Activated CD4-positive, alpha-beta T cell treated with anti-CD3 and anti-CD28 coated beads, Interleukin-2, amount 50 U/mL, for 4 hours (primary cell): ENCODE measurements around the gene DCTN2.
"Not testable (repeated sequence)": the region's sequence is repeated elsewhere in the genome, so short reads cannot be mapped to it uniquely, and the experiment has no call there.

Experiments
- DNase-seq, 2 experiments: peaks; one replicate each; pipeline ENCODE4 v3.0.0-alpha.2; 2020

Gene DCTN2

GRCh38 chr12:57525615-57526383 is 21.2 kb downstream of the DCTN2 start:
- DNase-seq, result no peak

GRCh38 chr12:57524814-57525614 is 22.0 kb downstream of the DCTN2 start:
- DNase-seq, result no peak

DNA sequence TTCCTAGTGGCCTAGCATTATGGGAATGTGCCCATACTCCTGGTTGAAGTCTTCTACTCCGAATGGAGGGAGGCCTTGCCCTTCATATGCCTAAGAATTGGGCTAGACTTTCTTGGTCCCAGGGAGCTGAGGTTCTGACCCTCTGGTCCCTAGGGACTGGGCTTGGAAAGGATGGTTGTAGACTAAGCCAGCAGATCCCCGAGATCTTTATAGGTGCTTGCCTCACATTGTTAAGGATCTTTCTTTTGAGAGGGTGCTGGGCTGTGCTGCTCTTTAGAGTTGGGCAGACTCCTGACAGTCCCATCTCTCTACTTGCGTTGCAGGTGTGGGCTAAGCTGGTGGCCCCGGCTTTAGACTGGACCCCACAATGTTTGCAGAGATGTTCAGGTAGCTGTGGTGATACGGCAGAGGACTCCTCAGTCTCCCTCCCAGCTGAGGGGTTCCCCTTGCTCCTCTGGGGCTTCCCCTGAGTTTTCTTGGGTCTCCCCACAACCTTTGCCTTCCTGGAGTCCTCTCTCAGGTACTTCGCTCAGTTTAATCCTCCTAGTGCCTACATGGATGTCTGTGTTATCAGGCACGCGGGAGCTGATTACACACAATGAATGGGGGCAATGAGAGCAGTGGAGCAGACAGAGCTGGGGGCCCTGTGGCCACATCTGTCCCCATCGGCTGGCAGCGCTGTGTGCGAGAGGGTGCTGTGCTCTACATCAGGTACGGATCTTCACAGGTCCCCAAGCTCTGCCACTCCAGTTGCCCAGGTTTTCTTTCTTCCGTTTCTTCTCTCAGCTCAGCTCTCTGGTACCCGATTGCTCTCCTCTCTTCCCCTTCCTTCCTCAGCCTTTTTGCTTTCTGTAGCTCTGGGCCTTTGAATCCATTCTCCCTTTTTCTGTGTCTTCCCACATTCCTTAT is 23.0 kb downstream of the DCTN2 start:
- DNase-seq, result no peak

DNA sequence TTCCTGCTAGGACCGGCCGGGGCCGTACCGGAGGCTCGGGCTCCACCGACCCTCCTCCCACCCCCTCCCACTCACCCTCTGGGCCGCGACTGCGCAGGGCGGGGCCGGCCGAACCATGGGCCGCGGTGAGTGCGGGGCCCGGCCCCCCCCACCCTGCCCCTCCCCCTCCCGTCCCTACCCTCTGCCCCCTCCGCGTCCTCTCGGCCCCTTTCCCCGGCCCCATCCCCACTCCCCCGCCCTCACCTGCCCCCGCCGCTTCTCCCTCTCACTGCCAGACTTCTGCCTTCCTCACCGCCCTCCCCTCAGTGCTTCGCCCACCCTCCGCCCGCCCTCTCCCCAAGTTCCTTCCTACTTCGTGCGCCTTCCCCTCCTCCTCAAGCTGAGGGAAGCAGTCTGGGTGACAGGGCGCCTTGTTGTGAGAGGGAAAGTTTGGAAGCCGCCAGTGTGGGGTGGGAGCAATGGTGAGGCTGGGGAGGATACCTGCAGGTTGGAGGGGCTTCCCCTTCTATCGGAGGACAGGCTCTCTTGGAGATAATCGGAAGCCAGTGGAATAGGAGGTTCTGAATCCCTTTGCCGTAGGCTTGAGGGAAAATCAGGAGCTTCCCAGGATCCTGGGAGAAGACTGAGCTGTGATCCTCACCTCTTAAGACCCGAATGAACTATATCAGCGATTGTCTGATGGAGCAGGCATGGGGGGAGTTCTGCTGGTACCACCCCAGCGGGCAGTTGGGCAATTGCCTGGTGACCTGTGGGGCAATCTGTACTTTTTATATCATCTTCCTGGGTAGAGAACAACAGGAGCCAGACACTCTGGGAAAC is 23.9 kb downstream of the DCTN2 start:
- peak; percentile 42 to 46 for DNase-seq

- DNase-seq, result peak; percentile 81 to 86
Measured at GRCh38 chr12:57522011-57522886, 24.7 kb downstream of the DCTN2 start, which contains the start of gene MBD6. TSS of gene MBD6 (plus strand) at chr12:57522824. CDS start at chr12:57524304, 1,480 bp downstream.

- peak in 1 of 2 experiments; percentile 19 for DNase-seq
Measured at GRCh38 chr12:57521525-57522010, 25.4 kb downstream of the DCTN2 start.

- DNase-seq, result peak; percentile 99 to 100
Measured at GRCh38 chr12:57520053-57520818, 26.8 kb downstream of the DCTN2 start, which contains the start of gene DDIT3. TSS of gene DDIT3 (minus strand) at chr12:57520514. CDS start at chr12:57517406, 3,108 bp downstream.

- DNase-seq, result peak in 1 of 2 experiments; percentile 15
Measured at GRCh38 chr12:57519796-57520052, 27.3 kb downstream of the DCTN2 start.

DNA sequence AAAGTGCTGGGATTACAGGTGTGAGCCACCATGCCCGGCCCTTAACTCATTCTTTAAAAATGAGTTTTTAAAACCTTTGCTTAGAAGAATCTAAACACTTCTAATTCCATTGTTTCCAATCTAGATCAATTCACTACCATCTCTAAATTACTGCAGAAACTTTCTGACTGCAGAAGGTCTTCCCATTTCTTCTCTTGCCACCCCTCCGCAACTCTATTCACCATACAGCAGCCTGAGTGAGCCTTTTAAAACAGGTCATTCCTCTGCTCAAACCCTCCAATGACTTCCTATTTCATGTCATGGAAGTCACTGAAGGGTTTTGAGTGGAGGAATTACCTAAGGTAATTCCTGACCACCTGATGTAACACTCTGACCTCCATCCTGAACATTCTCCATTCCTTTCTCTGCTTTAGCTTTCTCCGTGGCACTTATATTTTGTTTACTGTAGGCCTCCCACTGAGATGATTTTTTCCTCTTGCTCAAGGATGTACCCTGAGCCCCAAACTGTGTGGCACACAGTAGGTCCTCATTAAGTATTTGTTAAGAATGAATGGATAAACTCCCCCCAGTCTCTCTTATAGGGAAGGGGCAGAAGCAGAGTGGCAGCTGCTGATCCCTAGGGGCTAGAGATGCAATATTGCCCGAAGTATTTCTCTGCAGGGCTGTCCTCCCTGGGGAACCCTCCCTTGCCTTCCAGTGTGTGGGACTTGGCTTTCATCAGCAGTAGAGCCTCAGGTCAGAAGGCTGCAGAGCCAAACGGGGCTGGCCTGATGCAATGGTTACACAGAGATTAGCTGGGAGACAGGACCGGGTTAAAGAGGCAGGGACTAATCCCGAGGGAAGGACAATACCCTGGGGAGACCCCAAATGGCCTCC is 27.8 kb downstream of the DCTN2 start:
- DNase-seq, result no peak

DNA sequence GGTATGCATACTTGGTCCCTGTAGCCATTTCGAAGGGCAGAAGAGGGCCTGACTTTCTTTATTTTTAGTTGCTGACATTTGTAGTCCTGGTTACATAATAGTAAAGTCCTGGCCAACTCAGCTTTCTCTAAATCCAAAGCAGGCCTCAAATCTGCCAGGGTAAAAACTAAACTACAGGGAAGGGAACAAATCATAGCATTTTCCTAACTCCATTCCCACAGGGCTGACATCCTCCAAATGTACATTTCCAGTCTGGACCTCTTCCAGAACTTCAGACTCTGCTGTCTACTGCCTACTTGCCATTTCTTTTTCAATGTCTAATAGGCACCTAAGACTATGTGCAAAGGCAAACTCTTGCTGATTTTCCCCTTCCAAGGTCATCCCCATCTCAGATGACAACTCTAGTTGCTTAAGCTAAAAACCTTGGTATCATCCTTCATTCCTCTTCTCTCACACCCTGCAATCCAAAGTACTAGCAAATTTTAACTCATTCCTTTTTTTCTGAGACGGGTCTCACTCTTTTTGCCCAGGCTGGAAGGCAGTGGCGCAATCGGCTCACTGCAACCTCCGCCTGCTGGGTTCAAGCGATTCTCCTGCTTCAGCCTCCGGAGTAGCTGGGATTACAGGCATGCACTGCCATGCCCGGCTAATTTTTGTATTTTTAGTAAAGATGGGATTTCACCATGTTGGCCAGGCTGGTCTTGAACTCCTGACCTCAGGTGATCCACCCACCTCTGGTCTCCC is 28.6 kb downstream of the DCTN2 start:
- DNase-seq, result no peak

DNA sequence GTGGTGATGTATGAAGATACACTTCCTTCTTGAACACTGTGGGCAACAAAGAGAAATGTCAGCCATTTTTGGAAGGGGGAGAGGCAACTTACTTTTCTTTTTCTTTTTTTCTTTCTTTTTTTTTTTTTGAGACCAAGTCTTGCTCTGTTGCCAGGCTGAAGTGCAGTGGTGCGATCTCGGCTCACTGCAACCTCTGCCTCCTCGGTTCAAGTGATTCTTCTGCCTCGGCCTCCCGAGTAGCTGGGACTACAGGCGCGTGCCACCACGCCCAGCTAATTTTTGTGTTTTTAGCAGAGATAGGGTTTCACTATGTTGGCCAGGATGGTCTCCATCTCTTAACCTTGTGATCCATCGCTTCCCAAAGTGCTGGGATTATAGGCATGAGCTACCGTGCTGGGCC is 29.3 kb downstream of the DCTN2 start:
- not testable (repeated sequence) for DNase-seq

DNA sequence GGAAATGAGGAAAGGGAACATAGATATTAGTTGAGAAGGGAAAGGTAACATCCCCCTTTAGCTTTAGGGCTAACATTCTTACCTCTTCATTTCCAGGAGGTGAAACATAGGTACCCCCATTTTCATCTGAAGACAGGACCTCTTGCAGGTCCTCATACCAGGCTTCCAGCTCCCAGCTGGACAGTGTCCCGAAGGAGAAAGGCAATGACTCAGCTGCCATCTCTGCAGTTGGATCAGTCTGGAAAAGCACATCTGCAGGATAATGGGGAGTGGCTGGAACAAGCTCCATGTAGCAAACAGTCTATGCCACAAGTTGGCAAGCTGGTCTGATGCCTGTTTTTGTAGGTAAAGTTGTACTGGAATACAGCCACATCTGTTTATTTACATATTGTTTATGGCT is 29.8 kb downstream of the DCTN2 start:
- DNase-seq, result no peak

DNA sequence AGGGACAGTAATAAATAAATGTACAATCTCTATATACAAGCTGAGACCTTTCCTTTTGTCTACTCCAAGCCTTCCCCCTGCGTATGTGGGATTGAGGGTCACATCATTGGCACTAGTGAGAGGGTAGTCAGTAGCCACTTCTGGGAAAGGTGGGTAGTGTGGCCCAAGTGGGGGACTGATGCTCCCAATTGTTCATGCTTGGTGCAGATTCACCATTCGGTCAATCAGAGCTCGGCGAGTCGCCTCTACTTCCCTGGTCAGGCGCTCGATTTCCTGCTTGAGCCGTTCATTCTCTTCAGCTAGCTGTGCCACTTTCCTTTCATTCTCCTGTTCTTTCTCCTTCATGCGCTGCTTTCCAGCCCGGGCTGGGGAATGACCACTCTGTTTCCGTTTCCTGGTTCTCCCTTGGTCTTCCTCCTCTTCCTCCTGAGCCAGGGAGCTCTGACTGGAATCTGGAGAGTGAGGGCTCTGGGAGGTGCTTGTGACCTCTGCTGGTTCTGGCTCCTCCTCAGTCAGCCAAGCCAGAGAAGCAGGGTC is 30.3 kb downstream of the DCTN2 start:
- no peak for DNase-seq

DNA sequence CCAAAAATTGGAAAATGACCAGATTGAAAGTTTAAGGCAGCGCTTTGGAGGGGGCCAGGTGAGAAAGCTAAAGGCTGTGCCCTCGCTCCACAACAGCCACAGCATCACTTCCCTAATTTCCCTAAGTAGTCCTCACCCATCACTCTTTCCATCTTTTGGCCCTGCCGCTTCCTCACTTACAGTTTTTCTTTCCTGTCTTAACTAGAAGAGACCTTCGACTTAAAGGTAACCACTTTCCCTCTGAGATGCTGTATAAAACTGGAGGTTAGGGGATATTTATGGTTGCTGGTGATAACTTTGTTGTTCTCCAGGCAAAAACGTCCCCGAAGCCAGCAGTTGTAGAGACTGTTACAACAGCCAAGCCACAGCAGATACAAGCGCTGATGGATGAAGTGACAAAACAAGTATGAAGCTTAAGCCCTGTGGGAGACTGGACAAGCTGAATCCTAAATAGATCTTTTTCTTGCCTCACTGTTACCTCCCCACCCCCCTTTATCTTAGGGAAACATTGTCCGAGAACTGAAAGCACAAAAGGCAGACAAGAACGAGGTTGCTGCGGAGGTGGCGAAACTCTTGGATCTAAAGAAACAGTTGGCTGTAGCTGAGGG is 31.0 kb downstream of the DCTN2 start:
- no peak for DNase-seq

DNA sequence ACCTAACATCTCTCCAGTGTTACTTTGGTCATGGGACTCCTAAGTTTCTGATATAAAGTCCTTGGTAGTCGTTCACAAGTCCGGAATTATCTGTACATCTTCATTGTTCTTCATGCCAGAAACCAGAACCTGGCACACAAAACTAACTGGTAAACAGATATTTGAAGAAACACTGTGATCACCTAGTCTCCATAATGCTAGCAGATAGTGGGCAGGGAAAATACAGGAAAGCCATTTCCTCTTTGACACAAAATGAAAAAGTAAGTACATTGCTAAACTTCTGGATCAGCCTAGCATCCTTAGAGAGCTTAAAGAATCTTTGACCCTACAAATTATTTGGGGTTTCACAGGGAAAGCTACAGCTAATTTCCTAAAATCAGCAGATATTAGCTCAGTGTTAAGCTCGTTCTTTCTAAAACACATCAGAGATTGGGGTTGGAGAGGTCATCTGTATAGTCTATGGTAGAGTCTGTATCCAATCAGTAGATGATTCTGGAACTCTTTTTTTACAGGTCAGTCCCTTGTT is 31.5 kb downstream of the DCTN2 start:
- DNase-seq, result no peak

DNA sequence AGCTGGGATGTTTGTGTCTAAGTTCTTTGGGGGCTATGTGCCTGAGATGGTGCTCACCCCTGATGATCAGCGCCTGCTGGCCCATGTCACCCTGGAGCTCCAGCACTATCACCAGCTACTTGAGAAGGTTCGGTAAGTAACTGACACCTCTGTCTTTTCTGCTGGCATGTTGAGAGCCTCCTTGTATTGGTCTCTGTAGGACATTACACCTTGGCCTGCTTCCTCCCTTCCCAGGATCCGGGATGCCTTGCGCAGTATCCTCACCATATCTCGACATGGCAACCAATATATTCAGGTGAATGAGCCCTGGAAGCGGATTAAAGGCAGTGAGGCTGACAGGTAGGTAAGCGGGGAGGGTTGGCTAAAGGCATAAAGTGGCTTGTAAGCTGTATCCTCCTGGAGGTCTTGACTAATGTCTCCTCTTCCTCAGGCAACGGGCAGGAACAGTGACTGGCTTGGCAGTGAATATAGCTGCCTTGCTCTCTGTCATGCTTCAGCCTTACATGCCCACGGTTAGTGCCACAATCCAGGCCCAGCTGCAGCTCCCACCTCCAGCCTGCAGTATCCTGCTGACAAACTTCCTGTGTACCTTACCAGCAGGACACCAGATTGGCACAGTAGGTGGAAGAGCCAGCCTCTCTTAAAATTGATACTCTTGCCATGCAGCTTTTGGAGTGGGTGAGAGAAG is 32.1 kb downstream of the DCTN2 start:
- DNase-seq, result no peak

- not testable (repeated sequence) for DNase-seq
Measured at GRCh38 chr12:57514246-57514645, 32.7 kb downstream of the DCTN2 start.
